HG02610 (cell line): ENCODE results near the gene PLEKHF1.
"Not testable (repeated sequence)": the region's sequence is repeated elsewhere in the genome, so short reads cannot be mapped to it uniquely, and the experiment has no call there.

Source experiments
- ATAC-seq: cut with Tn5 transposase; IDR thresholded peaks from one replicate; pipeline ENCODE4 v1.9.1; 2021; ENCODE audit warnings: mild to moderate bottlenecking, moderate library complexity; ENCODE audit not compliant: unreplicated experiment

Gene PLEKHF1

GRCh38 chr19:29663861-29664752, 1.2 kb upstream of the PLEKHF1 start:
- no peak for ATAC-seq

DNA sequence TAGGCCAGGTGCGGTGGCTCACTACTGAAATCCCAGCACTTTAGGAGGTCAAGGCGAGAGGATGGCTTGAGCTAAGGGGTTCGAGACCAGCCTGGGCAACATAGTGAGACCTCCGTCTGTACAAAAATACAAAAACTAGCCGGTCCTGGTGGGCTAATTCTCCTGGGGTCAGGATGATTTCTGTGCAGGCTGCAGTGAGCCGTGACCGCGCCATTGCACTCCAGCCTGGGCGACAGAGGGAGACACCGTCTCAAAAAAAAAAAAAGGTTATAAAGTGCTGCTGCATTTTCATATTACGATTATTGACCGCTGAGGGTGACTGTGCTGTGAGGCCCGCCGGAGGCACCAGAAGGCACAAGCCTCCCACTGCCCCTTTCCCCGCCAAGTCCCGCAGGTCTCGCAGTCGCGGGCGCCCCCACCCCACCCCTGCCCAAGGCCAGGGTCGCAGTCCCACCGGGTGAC, 477 bp upstream of the PLEKHF1 start:
- ATAC-seq = no peak

DNA sequence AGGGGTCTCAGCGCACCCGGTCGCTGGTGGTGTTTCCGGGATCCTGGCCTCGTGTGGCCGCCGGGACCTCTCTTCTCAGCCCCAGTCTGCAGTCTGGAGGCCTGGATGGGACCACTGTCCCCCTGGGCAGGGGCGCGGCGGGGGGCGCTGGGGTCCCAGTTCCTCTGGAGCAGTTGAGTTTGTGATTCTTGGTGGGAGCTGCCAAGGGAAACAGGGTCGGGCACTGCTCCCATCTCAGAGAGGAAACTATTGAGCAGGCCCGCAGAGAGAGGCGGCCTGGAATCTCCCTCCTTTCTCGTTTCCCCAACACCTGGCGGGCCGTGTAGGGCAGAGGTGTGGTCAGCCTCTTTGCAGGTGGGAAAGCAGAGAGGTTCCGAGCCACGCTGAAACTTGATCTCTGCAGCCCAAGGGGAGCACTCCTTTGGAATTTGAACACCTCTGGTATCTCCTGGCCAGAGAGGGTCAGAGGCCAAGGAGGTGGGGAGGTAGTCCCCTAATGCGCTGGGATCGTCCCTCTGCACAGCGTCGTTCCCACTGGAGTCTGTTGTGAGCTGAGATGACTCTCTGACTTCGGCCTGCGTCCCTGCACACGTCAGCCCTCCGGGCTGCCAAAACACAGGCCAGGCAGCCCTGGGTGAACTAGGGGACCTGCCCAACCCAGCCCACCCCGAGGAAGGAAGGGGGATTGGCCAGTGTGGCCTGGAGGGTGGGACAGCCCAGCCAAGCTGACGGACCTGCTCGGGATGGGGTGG, 741 bp downstream of the PLEKHF1 start:
- no peak for ATAC-seq

- ATAC-seq = no peak
Measured at GRCh38 chr19:29666578-29667386, 1.5 kb downstream of the PLEKHF1 start.

DNA sequence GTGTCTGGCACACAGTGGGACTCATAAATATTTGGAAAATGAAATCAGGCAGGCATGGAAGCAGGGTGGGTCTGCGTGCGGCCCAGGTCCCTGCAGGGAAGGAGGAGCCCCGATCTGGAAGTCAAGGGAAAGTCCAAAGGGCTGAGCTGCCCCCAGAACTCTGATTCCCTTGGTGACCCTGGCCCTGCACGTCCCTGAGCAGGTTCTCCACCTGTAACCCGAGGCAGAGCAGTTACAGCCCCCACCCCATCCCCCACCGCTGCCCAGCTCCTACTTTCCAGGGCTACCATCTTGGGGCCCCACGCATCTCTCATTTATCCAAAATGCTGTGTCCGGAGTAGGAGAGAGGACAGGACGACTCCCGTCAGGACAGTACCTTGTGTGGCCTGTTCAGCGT, 2.1 kb downstream of the PLEKHF1 start:
- no peak for ATAC-seq

GRCh38 chr19:29667901-29668341, 2.7 kb downstream of the PLEKHF1 start:
- ATAC-seq = no peak

- no peak for ATAC-seq
Measured at GRCh38 chr19:29668746-29669609, 3.7 kb downstream of the PLEKHF1 start.

- no peak for ATAC-seq
Measured at GRCh38 chr19:29670255-29670654, 5.0 kb downstream of the PLEKHF1 start.

DNA sequence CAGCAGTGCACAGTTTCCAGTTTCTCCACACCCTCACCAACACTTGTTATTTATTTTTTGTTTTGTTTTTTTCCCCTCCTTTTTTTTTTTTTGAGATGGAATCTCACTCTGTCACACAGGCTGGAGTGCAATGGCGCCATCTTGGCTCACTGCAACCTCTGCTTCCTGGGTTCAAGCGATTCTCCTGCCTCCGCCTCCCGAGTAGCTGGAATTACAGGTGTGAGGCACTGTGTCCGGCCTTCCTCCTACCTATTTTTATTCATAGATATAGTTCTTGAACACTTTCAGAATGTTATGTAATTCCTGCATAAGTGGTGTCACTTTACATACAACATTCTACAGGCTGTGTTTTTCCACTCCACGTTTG, 5.7 kb downstream of the PLEKHF1 start:
- ATAC-seq = not testable (repeated sequence)

- peak; percentile 75 for ATAC-seq
Measured at GRCh38 chr19:29671393-29672160, 6.3 kb downstream of the PLEKHF1 start.

DNA sequence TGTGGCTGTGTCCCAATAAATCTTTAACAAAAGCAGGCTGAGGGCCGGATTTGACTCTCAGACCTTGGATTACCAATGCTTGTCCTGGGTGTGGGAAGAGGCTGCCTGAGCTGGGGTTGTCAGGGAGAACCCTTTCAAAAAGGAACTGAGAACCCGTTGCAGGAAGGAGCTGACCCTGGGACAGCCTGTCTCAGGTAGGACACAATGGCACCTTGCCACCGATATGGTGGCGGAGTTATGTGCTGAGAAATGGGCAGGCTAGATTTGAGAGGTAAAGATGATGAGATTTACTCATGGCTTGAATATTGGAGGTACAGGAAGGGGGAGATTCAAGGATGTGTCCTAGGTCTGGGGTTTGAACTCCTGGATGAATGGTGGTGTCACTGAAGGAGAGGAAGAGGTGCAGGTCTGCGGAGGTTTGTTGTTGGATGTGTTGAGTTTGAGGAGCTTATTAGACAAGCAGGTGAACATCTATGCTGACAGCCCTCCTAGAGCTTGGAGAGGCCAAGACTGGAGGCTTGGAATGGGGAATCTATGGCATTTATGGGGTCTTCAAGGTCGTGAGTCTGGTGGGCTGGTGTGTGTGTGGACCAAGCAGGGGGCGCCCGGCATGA, 7.2 kb downstream of the PLEKHF1 start:
- ATAC-seq = no peak

DNA sequence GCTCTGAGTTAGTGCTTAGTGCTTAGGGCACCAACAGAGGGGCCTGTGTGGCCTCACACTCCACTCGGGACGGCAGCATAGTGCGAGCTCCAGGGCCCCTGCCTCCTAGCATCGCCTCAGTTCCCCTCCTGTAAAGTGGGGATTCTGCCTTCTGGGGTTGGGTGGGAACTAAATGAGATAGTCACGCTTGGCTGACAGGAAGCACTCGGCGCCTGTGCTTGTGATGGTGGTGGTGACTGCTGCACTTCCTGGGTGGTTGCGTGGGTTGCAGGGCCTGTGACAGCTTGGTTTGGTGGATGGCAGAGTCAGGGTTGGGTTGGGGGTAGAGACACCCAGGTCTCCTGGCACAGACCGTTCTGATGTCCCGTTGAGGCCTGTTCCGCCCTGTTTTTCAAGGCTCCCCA, 7.7 kb downstream of the PLEKHF1 start:
- ATAC-seq = peak; percentile 34

GRCh38 chr19:29673451-29674371, 8.4 kb downstream of the PLEKHF1 start:
- ATAC-seq = no peak

- ATAC-seq = no peak
Measured at GRCh38 chr19:29674374-29675119, 9.3 kb downstream of the PLEKHF1 start.

DNA sequence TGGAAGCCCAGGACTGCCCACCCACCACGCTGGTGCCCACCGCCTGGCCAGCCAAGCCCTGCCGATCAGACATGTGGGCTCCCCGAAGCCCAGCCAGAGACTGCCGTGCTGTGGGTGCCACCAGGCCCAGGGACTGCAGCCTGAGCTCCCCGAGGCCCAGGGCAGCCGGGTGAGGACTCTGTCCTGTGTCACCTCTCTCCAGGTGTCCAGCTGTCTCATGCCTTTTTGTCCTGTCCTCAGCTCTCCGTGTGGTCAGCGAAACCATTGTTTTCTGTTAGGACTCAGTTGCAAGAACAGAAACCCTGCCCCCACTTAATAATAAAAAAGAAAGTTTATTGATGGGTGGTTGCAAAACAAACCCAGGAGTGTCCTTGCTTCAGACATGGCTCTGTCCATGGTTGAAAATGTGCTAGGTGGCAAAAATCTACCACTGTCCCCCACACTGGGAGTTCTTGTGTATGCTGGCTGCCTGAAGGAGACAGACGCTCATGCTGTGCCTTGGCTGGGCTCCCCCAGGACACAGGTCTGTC, 9.9 kb downstream of the PLEKHF1 start:
- no peak for ATAC-seq

DNA sequence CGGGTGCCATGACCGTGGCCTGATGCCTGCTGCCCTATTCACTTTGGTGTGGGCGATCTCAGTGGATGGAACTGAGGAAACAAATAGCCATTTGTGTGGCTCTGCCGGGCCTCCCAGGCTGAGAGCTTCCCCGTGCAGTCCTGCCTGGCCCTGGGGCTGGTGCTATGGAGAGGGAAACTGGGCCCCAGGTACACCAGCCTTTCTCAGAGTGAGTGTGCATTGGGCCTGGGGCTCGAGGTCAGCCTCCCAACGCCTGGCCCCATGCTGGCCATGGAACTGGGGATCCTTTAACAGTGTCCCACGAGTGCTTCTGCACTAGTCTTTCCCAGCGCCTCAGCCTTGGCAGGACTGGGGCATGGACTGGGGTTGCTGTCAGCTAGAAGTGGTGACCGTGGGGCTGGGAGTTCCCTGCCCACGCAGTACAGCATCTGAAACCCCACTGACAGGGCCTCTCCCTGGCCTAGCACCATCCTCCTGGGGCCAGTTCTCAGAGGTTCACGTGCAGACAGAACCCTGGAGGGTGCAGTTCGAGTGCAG, 10.5 kb downstream of the PLEKHF1 start:
- no peak for ATAC-seq

- ATAC-seq = no peak
Measured at GRCh38 chr19:29676586-29676985, 11.3 kb downstream of the PLEKHF1 start.
